ENCODE measurements around the gene NDUFB4.

- no peak for TF ChIP-seq CTCF (IDR thresholded peaks at IDR 0.05; ENCODE audit: poor library complexity, severe bottlenecking)
- no peak for TF ChIP-seq EZH2 (IDR thresholded peaks at IDR 0.05; ENCODE audit: borderline replicate concordance, insufficient read depth, low read length, poor library complexity, severe bottlenecking)
- TF ChIP-seq RAD21 (conservative IDR thresholded peaks at IDR 0.05) = no peak
- no peak for TF ChIP-seq POLR2AphosphoS5 (IDR thresholded peaks at IDR 0.05)
- no peak for TF ChIP-seq TAF1 (IDR thresholded peaks at IDR 0.05; ENCODE audit: low read depth)
- no peak for TF ChIP-seq REST (IDR thresholded peaks at IDR 0.05; ENCODE audit: borderline replicate concordance)
- no peak for TF ChIP-seq EP300 (conservative IDR thresholded peaks at IDR 0.05; ENCODE audit: poor library complexity, severe bottlenecking)
Measured at GRCh38 chr3:120649830-120650233, 53.7 kb downstream of the NDUFB4 start.
